Upper lobe of right lung (tissue), 1 donor: ENCODE measurements around the gene TMPRSS13. TPM values are rescaled to one million over a fixed set of nuclear protein-coding genes. Genes with fewer than 3 reads are reported as not detected.

Experiments used
- ATAC-seq: fragments of 200-7000 bp; cut with Tn5 transposase; one replicate; pipeline ENCODE4 v1.9.1; 2020; ENCODE audit warnings: mild to moderate bottlenecking, moderate library complexity
- DNase-seq: peaks from one replicate; pipeline ENCODE4 v3.0.0-alpha.2; 2020
- H3K27ac ChIP-seq: fragments of 200-600 bp; one replicate; pipeline ENCODE4 v1.8.0; 2022
- H3K27me3 ChIP-seq: fragments of 200-600 bp; one replicate; pipeline ENCODE4 v1.8.0; 2022; ENCODE audit warnings: mild to moderate bottlenecking
- H3K36me3 ChIP-seq: fragments of 200-600 bp; one replicate; pipeline ENCODE4 v1.8.0; 2022
- H3K4me1 ChIP-seq: fragments of 200-600 bp; one replicate; pipeline ENCODE4 v1.8.0; 2022
- H3K4me3 ChIP-seq: fragments of 200-600 bp; one replicate; pipeline ENCODE4 v1.8.0; 2022; ENCODE audit warnings: mild to moderate bottlenecking
- H3K9me3 ChIP-seq: fragments of 200-600 bp; one replicate; pipeline ENCODE4 v1.8.0; 2022
- CTCF ChIP-seq: fragments of 200-600 bp; IDR thresholded peaks from one replicate; pipeline ENCODE4 v1.8.0; 2022; ENCODE audit warnings: antibody characterized with exemption
- intact Hi-C: fragments of 100-400 bp; cut with DNase I; formaldehyde crosslinking; loops from one replicate; pipeline ENCODE4 v1.11.0; 2022
- total RNA-seq: library from RNA; stranded (reverse); fragmentation: NEBNext Ultra II Directional; extraction: Animal tissue kit (Norgen Biotek cat#: 25700); gene quantifications from one replicate; pipeline ENCODE4 v1.2.1, GENCODE V29; 2021
- donor health status: DM: no; HTN: yes; CAD: no; lungs with severe emphysema.

TMPRSS13 gene
- total RNA-seq, 1 donor from 2014 or later = 9.9 TPM

- Histone ChIP-seq H3K4me1 (peaks cover under 1% of the 10 kb centered on the region), H3K27me3 (no peaks in the 10 kb centered on the region), H3K4me3 (no peak overlapping the region), H3K27ac (no peak overlapping the region), H3K9me3 (no peaks in the 10 kb centered on the region), H3K36me3 (no peaks in the 10 kb centered on the region)
- no peak for TF ChIP-seq CTCF
- intact Hi-C loops = no loop called here
- DNase-seq (no peak), ATAC-seq (no peak)
Observed at GRCh38 chr11:117925198-117925925, 3.8 kb downstream of the TMPRSS13 start.

GRCh38 chr11:117924631-117925170 lies 4.5 kb downstream of the TMPRSS13 start:
- no peak for ATAC-seq
- no peak for DNase-seq
- Histone ChIP-seq H3K4me1 (no peaks in the 10 kb centered on the region), H3K27me3 (no peaks in the 10 kb centered on the region), H3K9me3 (no peaks in the 10 kb centered on the region), H3K27ac (no peak overlapping the region), H3K4me3 (no peak overlapping the region), H3K36me3 (no peaks in the 10 kb centered on the region)
- intact Hi-C loops = no loop called here
- TF ChIP-seq CTCF = no peak

GRCh38 chr11:117923773-117924172 lies 5.4 kb downstream of the TMPRSS13 start:
- H3K4me1 ChIP-seq = no peaks in the 10 kb centered on the region
- ATAC-seq = no peak
- H3K36me3 ChIP-seq = no peaks in the 10 kb centered on the region
- no peak for TF ChIP-seq CTCF
- H3K27me3 ChIP-seq = no peaks in the 10 kb centered on the region
- H3K4me3 ChIP-seq = no peak overlapping the region
- intact Hi-C loops = no loop called here
- DNase-seq = no peak
- no peaks in the 10 kb centered on the region for H3K9me3 ChIP-seq
- no peak overlapping the region for H3K27ac ChIP-seq

GRCh38 chr11:117923275-117923674 lies 5.9 kb downstream of the TMPRSS13 start:
- DNase-seq (no peak), ATAC-seq (no peak)
- Histone ChIP-seq H3K36me3 (no peaks in the 10 kb centered on the region), H3K4me1 (no peaks in the 10 kb centered on the region), H3K9me3 (no peaks in the 10 kb centered on the region), H3K27ac (no peak overlapping the region), H3K27me3 (no peaks in the 10 kb centered on the region), H3K4me3 (no peak overlapping the region)
- intact Hi-C loops = no loop called here
- TF ChIP-seq CTCF = no peak

GRCh38 chr11:117921893-117922292 lies 7.3 kb downstream of the TMPRSS13 start:
- no peak overlapping the region for H3K4me3 ChIP-seq
- no peaks in the 10 kb centered on the region for H3K27me3 ChIP-seq
- no peak for TF ChIP-seq CTCF
- no peak overlapping the region for H3K27ac ChIP-seq
- H3K9me3 ChIP-seq = no peaks in the 10 kb centered on the region
- ATAC-seq (no peak), DNase-seq (no peak)
- intact Hi-C loops = no loop called here
- no peaks in the 10 kb centered on the region for H3K36me3 ChIP-seq
- H3K4me1 ChIP-seq = no peaks in the 10 kb centered on the region
